Vagina (tissue), 2 donors: ENCODE results near the gene NBEAL1.

Experiments
- POLR2AphosphoS5 ChIP-seq, 2 donors: sonication (generic); formaldehyde crosslinking; IDR thresholded peaks; one replicate each; pipeline ENCODE4 v1.9.0; 2017; ENCODE audit warnings: antibody characterized with exemption in 2 of 2, mild to moderate bottlenecking in 2 of 2, low read depth in 1 of 2; ENCODE audit not compliant: insufficient read depth in 1 of 2
- TF ChIP-seq, protein P1 (sequence below), 3 experiments: fragments of 450-650 bp in 2 of 3; fragments of 200-600 bp in 1 of 3; sonication (generic) in 1 of 3; IDR thresholded peaks; one replicate each; pipeline ENCODE4 v1.5.1; 2017 to 2019; ENCODE audit warnings: antibody characterized with exemption in 3 of 3, mild to moderate bottlenecking in 2 of 3, moderate library complexity in 2 of 3

DNA sequence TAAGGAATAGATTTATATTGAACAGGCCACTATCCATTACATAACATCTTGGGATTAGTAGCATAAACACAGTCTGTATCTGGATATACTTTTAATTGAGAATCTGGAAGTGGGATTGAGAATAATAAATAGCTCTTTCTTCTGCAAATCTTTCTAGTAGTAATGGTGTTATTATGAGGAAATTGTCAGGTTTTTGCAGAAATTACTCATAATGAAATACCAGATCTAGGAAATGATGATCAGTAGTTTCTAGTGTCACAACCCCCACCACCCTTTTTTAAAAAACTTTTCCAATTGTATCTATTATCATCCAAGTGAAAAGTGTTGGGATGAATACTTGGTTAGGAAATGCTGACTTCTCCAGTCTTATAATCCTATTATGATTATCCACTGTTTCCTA is 18.7 kb downstream of the NBEAL1 start:
- TF ChIP-seq, protein P1, sequence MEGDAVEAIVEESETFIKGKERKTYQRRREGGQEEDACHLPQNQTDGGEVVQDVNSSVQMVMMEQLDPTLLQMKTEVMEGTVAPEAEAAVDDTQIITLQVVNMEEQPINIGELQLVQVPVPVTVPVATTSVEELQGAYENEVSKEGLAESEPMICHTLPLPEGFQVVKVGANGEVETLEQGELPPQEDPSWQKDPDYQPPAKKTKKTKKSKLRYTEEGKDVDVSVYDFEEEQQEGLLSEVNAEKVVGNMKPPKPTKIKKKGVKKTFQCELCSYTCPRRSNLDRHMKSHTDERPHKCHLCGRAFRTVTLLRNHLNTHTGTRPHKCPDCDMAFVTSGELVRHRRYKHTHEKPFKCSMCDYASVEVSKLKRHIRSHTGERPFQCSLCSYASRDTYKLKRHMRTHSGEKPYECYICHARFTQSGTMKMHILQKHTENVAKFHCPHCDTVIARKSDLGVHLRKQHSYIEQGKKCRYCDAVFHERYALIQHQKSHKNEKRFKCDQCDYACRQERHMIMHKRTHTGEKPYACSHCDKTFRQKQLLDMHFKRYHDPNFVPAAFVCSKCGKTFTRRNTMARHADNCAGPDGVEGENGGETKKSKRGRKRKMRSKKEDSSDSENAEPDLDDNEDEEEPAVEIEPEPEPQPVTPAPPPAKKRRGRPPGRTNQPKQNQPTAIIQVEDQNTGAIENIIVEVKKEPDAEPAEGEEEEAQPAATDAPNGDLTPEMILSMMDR (IDR thresholded peaks at IDR 0.05): no peak
- TF ChIP-seq POLR2AphosphoS5 (IDR thresholded peaks at IDR 0.05; ENCODE audit: insufficient read depth in 1 of 2, low read depth in 1 of 2): no peak
